Measurements from ENCODE around the gene UBE2J2.

The UBE2J2 gene

GRCh38 chr1:1213345-1214265, 60.0 kb downstream of the UBE2J2 start, which contains the start of gene TNFRSF4:
TSS of gene TNFRSF4 (minus strand) at chr1:1214153. CDS start at chr1:1214127, 26 bp downstream.
- DNase-seq (ENCODE audit: insufficient read length): no peak

GRCh38 chr1:1212780-1213344, 60.8 kb downstream of the UBE2J2 start:
- DNase-seq (ENCODE audit: insufficient read length) (no peak), FAIRE-seq (peak; percentile 9)
- TF ChIP-seq POLR2AphosphoS5 (IDR thresholded peaks at IDR 0.05; ENCODE audit: low read depth, low read length) (no peak), TAF1 (IDR thresholded peaks at IDR 0.05; ENCODE audit: borderline replicate concordance, low read depth, low read length) (no peak), POLR2A (IDR thresholded peaks at IDR 0.05; ENCODE audit: low read depth, low read length) (no peak)

More at GRCh38 chr1:1213345-1214265, 60.0 kb downstream of the UBE2J2 start, which contains the start of gene TNFRSF4:
- peak; percentile 76 for FAIRE-seq
- no peak for TF ChIP-seq POLR2AphosphoS5 (IDR thresholded peaks at IDR 0.05; ENCODE audit: low read depth, low read length)
- TF ChIP-seq POLR2A (IDR thresholded peaks at IDR 0.05; ENCODE audit: low read depth, low read length): no peak
- no peak for TF ChIP-seq TAF1 (IDR thresholded peaks at IDR 0.05; ENCODE audit: borderline replicate concordance, low read depth, low read length)

- TF ChIP-seq POLR2A (IDR thresholded peaks at IDR 0.05; ENCODE audit: low read depth, low read length) (no peak), POLR2AphosphoS5 (IDR thresholded peaks at IDR 0.05; ENCODE audit: low read depth, low read length) (no peak), TAF1 (IDR thresholded peaks at IDR 0.05; ENCODE audit: borderline replicate concordance, low read depth, low read length) (no peak)
- no peak for DNase-seq (ENCODE audit: insufficient read length)
- FAIRE-seq: no peak
These were observed 61.9 kb downstream of the UBE2J2 start for GRCh38 chr1:1211541-1212441.

- FAIRE-seq: no peak
- DNase-seq (ENCODE audit: insufficient read length): no peak
- TF ChIP-seq POLR2A (IDR thresholded peaks at IDR 0.05; ENCODE audit: low read depth, low read length) (no peak), TAF1 (IDR thresholded peaks at IDR 0.05; ENCODE audit: borderline replicate concordance, low read depth, low read length) (no peak), POLR2AphosphoS5 (IDR thresholded peaks at IDR 0.05; ENCODE audit: low read depth, low read length) (no peak)
These were observed 62.7 kb downstream of the UBE2J2 start for GRCh38 chr1:1210726-1211540.

GRCh38 chr1:1208713-1209433, 64.8 kb downstream of the UBE2J2 start:
- TF ChIP-seq POLR2A (IDR thresholded peaks at IDR 0.05; ENCODE audit: low read depth, low read length) (no peak), TAF1 (IDR thresholded peaks at IDR 0.05; ENCODE audit: borderline replicate concordance, low read depth, low read length) (no peak), POLR2AphosphoS5 (IDR thresholded peaks at IDR 0.05; ENCODE audit: low read depth, low read length) (no peak)
- no peak for DNase-seq (ENCODE audit: insufficient read length)
- FAIRE-seq: no peak

- TF ChIP-seq POLR2A (IDR thresholded peaks at IDR 0.05; ENCODE audit: low read depth, low read length) (no peak), TAF1 (IDR thresholded peaks at IDR 0.05; ENCODE audit: borderline replicate concordance, low read depth, low read length) (no peak), POLR2AphosphoS5 (IDR thresholded peaks at IDR 0.05; ENCODE audit: low read depth, low read length) (no peak)
- FAIRE-seq: no peak
- DNase-seq (ENCODE audit: insufficient read length): no peak
These were observed 66.1 kb downstream of the UBE2J2 start for GRCh38 chr1:1207571-1207892.

GRCh38 chr1:1206966-1207531, 66.6 kb downstream of the UBE2J2 start:
- DNase-seq (ENCODE audit: insufficient read length) (no peak), FAIRE-seq (peak; percentile 51)
- TF ChIP-seq TAF1 (IDR thresholded peaks at IDR 0.05; ENCODE audit: borderline replicate concordance, low read depth, low read length) (no peak), POLR2A (IDR thresholded peaks at IDR 0.05; ENCODE audit: low read depth, low read length) (no peak), POLR2AphosphoS5 (IDR thresholded peaks at IDR 0.05; ENCODE audit: low read depth, low read length) (no peak)

GRCh38 chr1:1206376-1206965, 67.2 kb downstream of the UBE2J2 start, which contains the start of gene TNFRSF18:
TSS of gene TNFRSF18 (minus strand) at chr1:1206592. CDS start at chr1:1206571, 21 bp downstream.
- DNase-seq (ENCODE audit: insufficient read length) (no peak), FAIRE-seq (peak; percentile 70)
- no peak for TF ChIP-seq TAF1 (IDR thresholded peaks at IDR 0.05; ENCODE audit: borderline replicate concordance, low read depth, low read length)
- TF ChIP-seq POLR2A (IDR thresholded peaks at IDR 0.05; ENCODE audit: low read depth, low read length): no peak
- no peak for TF ChIP-seq POLR2AphosphoS5 (IDR thresholded peaks at IDR 0.05; ENCODE audit: low read depth, low read length)

GRCh38 chr1:1205769-1206375, 67.8 kb downstream of the UBE2J2 start:
- FAIRE-seq (no peak), DNase-seq (ENCODE audit: insufficient read length) (no peak)
- TF ChIP-seq POLR2AphosphoS5 (IDR thresholded peaks at IDR 0.05; ENCODE audit: low read depth, low read length) (no peak), POLR2A (IDR thresholded peaks at IDR 0.05; ENCODE audit: low read depth, low read length) (no peak), TAF1 (IDR thresholded peaks at IDR 0.05; ENCODE audit: borderline replicate concordance, low read depth, low read length) (no peak)
